ENCODE results near the gene FAM135A. TPM values are rescaled to one million over a fixed set of nuclear protein-coding genes. Genes with fewer than 3 reads are reported as not detected.
"Not testable (repeated sequence)": the region's sequence is repeated elsewhere in the genome, so short reads cannot be mapped to it uniquely, and the experiment has no call there.

Gene FAM135A
- total and polyA plus RNA-seq, 2 of the 4 experiments (the other 2 are of a cell fraction) = 2.2 to 7.9 TPM

DNA sequence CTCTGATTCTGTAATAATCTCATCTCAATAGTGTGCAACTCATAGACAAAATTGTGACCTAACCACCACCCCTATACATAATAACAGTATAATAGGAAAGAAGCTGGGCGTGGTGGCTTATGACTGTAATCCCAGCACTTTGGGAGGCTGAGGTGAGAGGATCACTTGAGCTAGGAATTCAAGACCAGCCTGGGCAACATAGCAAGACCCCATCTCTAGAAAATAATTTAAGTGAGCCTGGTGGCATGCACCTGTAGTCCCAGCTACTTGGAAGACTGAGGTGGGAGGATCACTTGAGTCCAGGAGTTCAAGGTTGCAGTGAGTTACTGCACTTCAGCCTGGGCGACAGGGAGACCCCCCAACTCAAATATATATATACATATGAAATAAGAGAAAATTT, 149.1 kb downstream of the FAM135A start:
- H3K27ac ChIP-seq (ENCODE audit: insufficient read depth, low read length); H3K4me2 ChIP-seq (ENCODE audit: low read depth, low read length); H3K36me3 ChIP-seq (ENCODE audit: control insufficient read depth, insufficient read depth, low read length); H3K9me1 ChIP-seq (ENCODE audit: insufficient read depth, low read length); H3K4ac ChIP-seq (ENCODE audit: low read depth, low read length); H3K23ac ChIP-seq (ENCODE audit: low read depth, low read length); H3K27me3 ChIP-seq (ENCODE audit: control insufficient read depth, insufficient read depth, low read length); H3K4me3 ChIP-seq (ENCODE audit: insufficient read depth, low read depth, low read length); H2BK5ac ChIP-seq (ENCODE audit: low read depth, low read length, poor library complexity, severe bottlenecking); H3K14ac ChIP-seq (replicated peaks; ENCODE audit: low read depth, low read length); in situ Hi-C loops (cut with MboI; ENCODE audit: low sequenced_read_pairs); ATAC-seq (ENCODE audit: low read depth); H2BK120ac ChIP-seq (ENCODE audit: low read depth, low read length); H2AK9ac ChIP-seq (replicated peaks; ENCODE audit: low read depth, low read length, poor library complexity); H3K56ac ChIP-seq (ENCODE audit: extremely low read depth, insufficient read depth, low read length); H3K9me3 ChIP-seq (ENCODE audit: control insufficient read depth, insufficient read depth, low read length); CTCF ChIA-PET; H4K91ac ChIP-seq (ENCODE audit: insufficient read depth, low read depth, low read length); H4K8ac ChIP-seq (ENCODE audit: low read depth in 2 of 2, low read length in 2 of 2); H3K18ac ChIP-seq (ENCODE audit: low read depth, low read length); H2AK5ac ChIP-seq (ENCODE audit: low read depth, low read length); H2BK15ac ChIP-seq (ENCODE audit: low read depth, low read length); DNase-seq; H3K79me1 ChIP-seq (ENCODE audit: low read depth in 1 of 2, low read length in 2 of 2); H4K20me1 ChIP-seq (ENCODE audit: insufficient read depth, low read length); H3K4me1 ChIP-seq (ENCODE audit: control insufficient read depth, insufficient read depth, low read length); H4K5ac ChIP-seq (ENCODE audit: low read depth, low read length); H2AFZ ChIP-seq (replicated peaks; ENCODE audit: low read length, poor library complexity); POLR2A ChIA-PET (ENCODE audit: unreplicated experiment); H2BK20ac ChIP-seq (ENCODE audit: low read depth, low read length); H3K9ac ChIP-seq (ENCODE audit: low read depth, low read length); dilution Hi-C loops (cut with HindIII; ENCODE audit: low sequenced_read_pairs, unreplicated experiment); BruUV-seq (replicated peaks): not testable (repeated sequence)
- intact Hi-C loops (cut with micrococcal nuclease) = loop anchor here (10.0 kb wide), 1 partner anchor 188 kb away; no protein-coding TSS in a partner anchor
- WGBS, 2 experiments (ENCODE audit: extremely low coverage in 2 of 2, insufficient read length in 1 of 2) = no CpG with 5 or more reads among the region's 2 CpGs

Measured in IMR-90 (cell line).